SK-N-SH (cell line): Measurements from ENCODE around the gene NR1H2. TPM values are rescaled to one million over a fixed set of nuclear protein-coding genes. Genes with fewer than 3 reads are reported as not detected.

Experiments
- CTCF ChIA-PET: fragments of 300-600, 350-600 bp; formaldehyde crosslinking; extraction: SDS; loops from one replicate; lab custom pipeline; 2021; lab: Yijun Ruan, JAX
- POLR2A ChIA-PET: fragments of 350-600 bp; sonication (Branson Sonifier 250); formaldehyde crosslinking; extraction: SDS; loops from one replicate; lab custom pipeline; 2020; ENCODE audit warnings: antibody characterized with exemption, inconsistent platforms; lab: Yijun Ruan, JAX
- DNase-seq: peaks from one replicate; pipeline ENCODE4 v3.0.0; 2012
- H2AFZ ChIP-seq: fragments of 200-600 bp; sonication (generic); 2 replicates; pipeline ENCODE4 v1.8.1; 2016; ENCODE audit warnings: antibody characterized with exemption, mild to moderate bottlenecking, low read depth
- H3F3A ChIP-seq: fragments of 200-600 bp; sonication (generic); replicated peaks from 2 replicates; pipeline ENCODE3; 2016; ENCODE audit warnings: antibody characterized with exemption, mild to moderate bottlenecking; ENCODE audit not compliant: insufficient read depth
- H3K27ac ChIP-seq, 2 experiments: fragments of 200-500 bp in 1 of 2; fragments of 200-600 bp in 1 of 2; sonication (Bioruptor generic) in 1 of 2; sonication (generic), shearing (Covaris generic) in 1 of 2; 2 replicates each; pipeline versions ENCODE4 v1.5.1 to v1.6.1; 2014 to 2016; ENCODE audit warnings: low read depth in 2 of 2, inconsistent platforms in 1 of 2, low read length in 1 of 2, mild to moderate bottlenecking in 1 of 2, mixed read lengths in 1 of 2
- H3K27me3 ChIP-seq: fragments of 200-600 bp; sonication (generic), shearing (Covaris generic); 2 replicates; pipeline ENCODE4 v1.6.1; 2016; ENCODE audit warnings: mixed run types; ENCODE audit not compliant: insufficient read depth
- H3K36me3 ChIP-seq, 2 experiments: fragments of 200-500 bp in 1 of 2; fragments of 200-600 bp in 1 of 2; sonication (Bioruptor generic) in 1 of 2; sonication (generic) in 1 of 2; replicated peaks in 1 of 2; 2 replicates each; pipeline versions ENCODE3 to v1.5.1; 2014 to 2016; ENCODE audit warnings: low read length in 1 of 2, mild to moderate bottlenecking in 1 of 2; ENCODE audit not compliant: insufficient read depth in 2 of 2, control insufficient read depth in 1 of 2
- H3K4me1 ChIP-seq, 2 experiments: fragments of 200-500 bp in 1 of 2; fragments of 200-600 bp in 1 of 2; sonication (Bioruptor generic) in 1 of 2; sonication (generic), shearing (Covaris generic) in 1 of 2; 2 replicates each; pipeline versions ENCODE4 v1.5.1 to v1.6.1; 2014 to 2016; ENCODE audit warnings: low read depth in 1 of 2, low read length in 1 of 2, mixed run types in 1 of 2; ENCODE audit not compliant: insufficient read depth in 2 of 2, control insufficient read depth in 1 of 2
- H3K4me2 ChIP-seq: fragments of 200-600 bp; sonication (generic), shearing (Covaris generic); 2 replicates; pipeline ENCODE4 v1.6.1; 2017; ENCODE audit warnings: mixed run types
- H3K4me3 ChIP-seq, 2 experiments: fragments of 200-500 bp in 1 of 2; fragments of 200-600 bp in 1 of 2; sonication (Bioruptor generic) in 1 of 2; sonication (generic), shearing (Covaris generic) in 1 of 2; 2 replicates each; pipeline versions ENCODE4 v1.5.1 to v1.8.1; 2014 to 2016; ENCODE audit warnings: low read depth in 2 of 2, inconsistent platforms in 1 of 2, low read length in 1 of 2, mild to moderate bottlenecking in 1 of 2, mixed read lengths in 1 of 2, moderate library complexity in 1 of 2
- H3K79me2 ChIP-seq: fragments of 200-600 bp; sonication (generic); 2 replicates; pipeline ENCODE4 v1.8.1; 2017; ENCODE audit warnings: mild to moderate bottlenecking; ENCODE audit not compliant: insufficient read depth
- H3K9ac ChIP-seq: fragments of 200-600 bp; sonication (generic); 2 replicates; pipeline ENCODE4 v1.6.1; 2017; ENCODE audit warnings: mixed run types
- H3K9me2 ChIP-seq: fragments of 200-600 bp; sonication (generic); 2 replicates; pipeline ENCODE4 v1.6.1; 2017; ENCODE audit warnings: mixed run types
- H3K9me3 ChIP-seq: fragments of 200-600 bp; sonication (generic); 2 replicates; pipeline ENCODE4 v1.6.1; 2017; ENCODE audit warnings: mixed run types, mild to moderate bottlenecking, moderate library complexity
- H4K20me1 ChIP-seq: fragments of 200-600 bp; sonication (generic); 2 replicates; pipeline ENCODE4 v1.6.1; 2017; ENCODE audit warnings: mild to moderate bottlenecking, mixed run types; ENCODE audit not compliant: insufficient read depth
- CTCF ChIP-seq: fragments of 200-600 bp; sonication (generic); IDR thresholded peaks from 2 replicates; pipeline ENCODE4 v1.6.1; 2017; ENCODE audit warnings: antibody characterized with exemption, mild to moderate bottlenecking, moderate library complexity
- ELF1 ChIP-seq: IDR thresholded peaks from 2 replicates; pipeline ENCODE4 v1.4.0; 2012
- EZH2phosphoT487 ChIP-seq: fragments of 200-600 bp; sonication (generic); IDR thresholded peaks from 2 replicates; pipeline ENCODE4 v1.6.1; 2017; ENCODE audit warnings: low read depth, mixed run types, mild to moderate bottlenecking, antibody characterized with exemption, moderate library complexity, borderline replicate concordance
- FOXM1 ChIP-seq: IDR thresholded peaks from 2 replicates; pipeline ENCODE4 v1.4.0; 2012; ENCODE audit warnings: low read depth, mild to moderate bottlenecking
- IRF3 ChIP-seq: fragments of 150-350 bp; IDR thresholded peaks from 2 replicates; pipeline ENCODE4 v1.6.1; 2016; ENCODE audit warnings: mild to moderate bottlenecking, low read depth, low read length
- MAX ChIP-seq: IDR thresholded peaks from 2 replicates; pipeline ENCODE4 v1.4.0; 2012; ENCODE audit warnings: low read depth
- MEF2A ChIP-seq: IDR thresholded peaks from 2 replicates; pipeline ENCODE4 v1.4.0; 2012; ENCODE audit warnings: low read depth, borderline replicate concordance
- PBX3 ChIP-seq: IDR thresholded peaks from 2 replicates; pipeline ENCODE4; 2012
- POLR2AphosphoS5 ChIP-seq: IDR thresholded peaks from 2 replicates; pipeline ENCODE4 v1.6.1; 2012; ENCODE audit warnings: low read depth, low read length
- RAD21 ChIP-seq: IDR thresholded peaks from 2 replicates; pipeline ENCODE4 v1.6.1; 2012; ENCODE audit warnings: mild to moderate bottlenecking, low read length
- RCOR1 ChIP-seq: fragments of 150-350 bp; IDR thresholded peaks from 2 replicates; pipeline ENCODE4 v1.6.1; 2017; ENCODE audit warnings: antibody characterized with exemption, low read length
- REST ChIP-seq: IDR thresholded peaks from 2 replicates; pipeline ENCODE4 v1.6.1; 2012; ENCODE audit warnings: mild to moderate bottlenecking, low read depth, low read length, moderate library complexity
- RFX5 ChIP-seq: IDR thresholded peaks from 2 replicates; pipeline ENCODE4 v1.6.1; 2012; ENCODE audit warnings: mild to moderate bottlenecking, improper control_type of control experiment, low read length
- SMC3 ChIP-seq: IDR thresholded peaks from 2 replicates; pipeline ENCODE4 v1.6.1; 2012; ENCODE audit warnings: low read depth, low read length, improper control_type of control experiment
- TAF1 ChIP-seq: IDR thresholded peaks from 2 replicates; pipeline ENCODE4 v1.6.1; 2012; ENCODE audit warnings: low read depth, mild to moderate bottlenecking, low read length, moderate library complexity, borderline replicate concordance
- TEAD4 ChIP-seq: IDR thresholded peaks from 2 replicates; pipeline ENCODE4 v1.4.0; 2012; ENCODE audit warnings: mild to moderate bottlenecking, borderline replicate concordance; ENCODE audit not compliant: insufficient read depth
- USF1 ChIP-seq: IDR thresholded peaks from 2 replicates; pipeline ENCODE4 v1.4.0; 2012; ENCODE audit warnings: low read depth, borderline replicate concordance
- USF2 ChIP-seq: fragments of 150-350 bp; IDR thresholded peaks from 2 replicates; pipeline ENCODE4 v1.6.1; 2017; ENCODE audit warnings: antibody characterized with exemption, low read length, low read depth, borderline replicate concordance
- YY1 ChIP-seq: IDR thresholded peaks from 2 replicates; pipeline ENCODE4 v1.4.0; 2012; ENCODE audit warnings: low read depth, mild to moderate bottlenecking
- ZBTB33 ChIP-seq: IDR thresholded peaks from 2 replicates; pipeline ENCODE4 v1.4.0; 2012; ENCODE audit warnings: low read depth, borderline replicate concordance
- WGBS: methylation state at CpG from one replicate; pipeline ENCODE4 v1.1.6; 2017; ENCODE audit warnings: low lambda C conversion rate; 5-methylcytosine and 5-hydroxymethylcytosine counted together
- polyA plus RNA-seq, 3 experiments: library from polyadenylated mRNA; depleted of rRNA; stranded (reverse); fragments of >200 nt; gene quantifications; 2 replicates each; pipeline ENCODE4 v1.2.3, GENCODE V29; 2012

The NR1H2 gene
- polyA plus RNA-seq, 1 of the 3 experiments (the other 2 are of a cell fraction): 108 TPM

GRCh38 chr19:50361290-50362029 is 14.8 kb upstream of the NR1H2 start:
- H3K36me3 ChIP-seq: no peaks in the 10 kb centered on the region
- H3K9me2 ChIP-seq: no peaks in the 10 kb centered on the region
- no peak for DNase-seq
- H4K20me1 ChIP-seq: no peaks in the 10 kb centered on the region
- no peaks in the 10 kb centered on the region for H3F3A ChIP-seq
- H3K27ac ChIP-seq: no peak overlapping the region
- CTCF ChIA-PET: interaction anchor here (1.0 to 1.9 kb wide), 2 partner anchors 99 to 101 kb away, joined by 3 to 5 read pairs; no protein-coding TSS in a partner anchor
- no peaks in the 10 kb centered on the region for H3K79me2 ChIP-seq
- H2AFZ ChIP-seq: no peak overlapping the region
- H3K4me3 ChIP-seq: no peak overlapping the region
- peaks cover 0 to 4% of the 10 kb centered on the region in 2 experiments; a peak in 1 of 4 replicates for H3K4me1 ChIP-seq
- no peak overlapping the region for H3K4me2 ChIP-seq
- 89% methylated on average over 6 of the region's 7 CpGs for WGBS
- POLR2A ChIA-PET: no interaction called here
- H3K9ac ChIP-seq: no peak overlapping the region
- TF ChIP-seq ELF1 (no peak), USF2 (no peak), RAD21 (no peak), POLR2AphosphoS5 (no peak), IRF3 (no peak), YY1 (no peak), TAF1 (no peak), USF1 (no peak), REST (no peak), MAX (no peak), MEF2A (no peak), CTCF (no peak), PBX3 (no peak), TEAD4 (no peak), RFX5 (no peak), FOXM1 (no peak), EZH2phosphoT487 (no peak), ZBTB33 (no peak), RCOR1 (no peak), SMC3 (no peak)
- H3K27me3 ChIP-seq: no peaks in the 10 kb centered on the region
- H3K9me3 ChIP-seq: no peaks in the 10 kb centered on the region
